Measurements from ENCODE around the gene KRT9. TPM values are rescaled to one million over a fixed set of nuclear protein-coding genes. Genes with fewer than 3 reads are reported as not detected.

The KRT9 gene
- total and polyA plus RNA-seq, 2 of the 13 experiments (the other 11 are each of a cell fraction or from before 2014, with no cell fraction given) = not detected

DNA sequence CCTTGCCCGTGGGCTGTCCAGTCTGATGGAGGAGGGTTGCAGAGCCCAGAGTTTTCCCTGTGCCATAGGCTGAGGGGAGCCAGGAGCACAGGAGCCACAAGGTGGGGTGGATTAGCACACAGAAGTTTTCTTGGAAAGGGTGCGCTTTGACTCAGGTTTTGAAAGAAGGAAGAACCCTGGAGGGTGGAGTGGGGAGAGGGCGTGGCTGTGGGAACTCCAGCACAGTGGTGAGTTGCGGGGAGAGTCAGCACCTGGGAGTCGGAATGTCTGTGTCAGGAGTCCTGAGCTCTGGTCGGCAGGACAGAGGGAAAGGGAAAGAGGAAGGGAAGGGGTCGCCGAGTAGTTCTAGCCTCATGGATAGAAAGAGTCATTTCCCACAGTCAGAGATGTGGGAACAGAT is 23.7 kb upstream of the KRT9 start:
- no peak for FAIRE-seq
- in situ Hi-C loops (cut with HindIII; ENCODE audit: extremely low pct_ligation_motif_present, low pct_unique_long_range_greater_than_20kb) (no loop called here), intact Hi-C loops (cut with micrococcal nuclease; ENCODE audit: unreplicated experiment) (loop anchor here (10.0 kb wide), 1 partner anchor 69 kb away; no protein-coding TSS in a partner anchor)
- Histone ChIP-seq H3K9me3 (ENCODE audit: low read length) (no peaks in the 10 kb centered on the region), H2AFZ (ENCODE audit: low read length) (no peak overlapping the region), H3K4me3 (replicated peaks in 1 of 3; ENCODE audit: insufficient read depth in 1 of 3, low read depth in 2 of 3, low read length in 3 of 3) (no peak overlapping the region), H3K79me2 (ENCODE audit: insufficient read depth, low read length) (no peaks in the 10 kb centered on the region), H3K36me3 (replicated peaks in 1 of 2; ENCODE audit: control insufficient read depth in 1 of 2, insufficient read depth in 2 of 2, low read length in 2 of 2) (no peaks in the 10 kb centered on the region), H3K27me3 (ENCODE audit: control insufficient read depth in 1 of 2, insufficient read depth in 2 of 2, low read length in 2 of 2) (peaks cover 4 to 32% of the 10 kb centered on the region in 2 experiments; a peak in 3 of 5 replicates), H3K4me2 (ENCODE audit: low read depth, low read length) (no peak overlapping the region), H3K27ac (ENCODE audit: extremely low read length, insufficient read depth, low read length) (no peak overlapping the region), H4K20me1 (ENCODE audit: insufficient read depth, low read length) (no peaks in the 10 kb centered on the region), H3K4me1 (ENCODE audit: insufficient read depth, low read length) (no peaks in the 10 kb centered on the region), H3K9ac (ENCODE audit: insufficient read depth, low read depth, low read length) (no peak overlapping the region)
- BruUV-seq (replicated peaks) = no TSS peak
- no peak for DNase-seq (ENCODE audit: low spot score)
- POLR2A ChIA-PET = no interaction called here
- ATAC-seq = no peak
- CTCF ChIA-PET (ENCODE audit: low intra/inter-chr PET ratio, low total read pairs) = no interaction called here
- WGBS (ENCODE audit: low lambda C conversion rate) = 30% methylated on average over 8 of the region's 8 CpGs
- TF ChIP-seq, protein P1, sequence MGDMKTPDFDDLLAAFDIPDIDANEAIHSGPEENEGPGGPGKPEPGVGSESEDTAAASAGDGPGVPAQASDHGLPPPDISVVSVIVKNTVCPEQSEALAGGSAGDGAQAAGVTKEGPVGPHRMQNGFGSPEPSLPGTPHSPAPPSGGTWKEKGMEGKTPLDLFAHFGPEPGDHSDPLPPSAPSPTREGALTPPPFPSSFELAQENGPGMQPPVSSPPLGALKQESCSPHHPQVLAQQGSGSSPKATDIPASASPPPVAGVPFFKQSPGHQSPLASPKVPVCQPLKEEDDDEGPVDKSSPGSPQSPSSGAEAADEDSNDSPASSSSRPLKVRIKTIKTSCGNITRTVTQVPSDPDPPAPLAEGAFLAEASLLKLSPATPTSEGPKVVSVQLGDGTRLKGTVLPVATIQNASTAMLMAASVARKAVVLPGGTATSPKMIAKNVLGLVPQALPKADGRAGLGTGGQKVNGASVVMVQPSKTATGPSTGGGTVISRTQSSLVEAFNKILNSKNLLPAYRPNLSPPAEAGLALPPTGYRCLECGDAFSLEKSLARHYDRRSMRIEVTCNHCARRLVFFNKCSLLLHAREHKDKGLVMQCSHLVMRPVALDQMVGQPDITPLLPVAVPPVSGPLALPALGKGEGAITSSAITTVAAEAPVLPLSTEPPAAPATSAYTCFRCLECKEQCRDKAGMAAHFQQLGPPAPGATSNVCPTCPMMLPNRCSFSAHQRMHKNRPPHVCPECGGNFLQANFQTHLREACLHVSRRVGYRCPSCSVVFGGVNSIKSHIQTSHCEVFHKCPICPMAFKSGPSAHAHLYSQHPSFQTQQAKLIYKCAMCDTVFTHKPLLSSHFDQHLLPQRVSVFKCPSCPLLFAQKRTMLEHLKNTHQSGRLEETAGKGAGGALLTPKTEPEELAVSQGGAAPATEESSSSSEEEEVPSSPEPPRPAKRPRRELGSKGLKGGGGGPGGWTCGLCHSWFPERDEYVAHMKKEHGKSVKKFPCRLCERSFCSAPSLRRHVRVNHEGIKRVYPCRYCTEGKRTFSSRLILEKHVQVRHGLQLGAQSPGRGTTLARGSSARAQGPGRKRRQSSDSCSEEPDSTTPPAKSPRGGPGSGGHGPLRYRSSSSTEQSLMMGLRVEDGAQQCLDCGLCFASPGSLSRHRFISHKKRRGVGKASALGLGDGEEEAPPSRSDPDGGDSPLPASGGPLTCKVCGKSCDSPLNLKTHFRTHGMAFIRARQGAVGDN (CRISPR knock-in tag; IDR thresholded peaks at IDR 0.05) = no peak
- no peak for TF ChIP-seq SIN3A (IDR thresholded peaks at IDR 0.05; ENCODE audit: borderline replicate concordance, low read depth, low read length)
- TF ChIP-seq, protein P2, sequence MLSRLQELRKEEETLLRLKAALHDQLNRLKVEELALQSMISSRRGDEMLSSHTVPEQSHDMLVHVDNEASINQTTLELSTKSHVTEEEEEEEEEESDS (CRISPR knock-in tag; IDR thresholded peaks at IDR 0.05; ENCODE audit: borderline replicate concordance) = no peak
- no peak for TF ChIP-seq SMYD3 (CRISPR knock-in tag; IDR thresholded peaks at IDR 0.05)
- TF ChIP-seq SAP130 (CRISPR knock-in tag; IDR thresholded peaks at IDR 0.05; ENCODE audit: low read depth) = no peak
- TF ChIP-seq SNAI1 (CRISPR knock-in tag; IDR thresholded peaks at IDR 0.05; ENCODE audit: borderline replicate concordance) = no peak
- no peak for TF ChIP-seq GZF1 (CRISPR knock-in tag; IDR thresholded peaks at IDR 0.05)
- TF ChIP-seq, protein P3, sequence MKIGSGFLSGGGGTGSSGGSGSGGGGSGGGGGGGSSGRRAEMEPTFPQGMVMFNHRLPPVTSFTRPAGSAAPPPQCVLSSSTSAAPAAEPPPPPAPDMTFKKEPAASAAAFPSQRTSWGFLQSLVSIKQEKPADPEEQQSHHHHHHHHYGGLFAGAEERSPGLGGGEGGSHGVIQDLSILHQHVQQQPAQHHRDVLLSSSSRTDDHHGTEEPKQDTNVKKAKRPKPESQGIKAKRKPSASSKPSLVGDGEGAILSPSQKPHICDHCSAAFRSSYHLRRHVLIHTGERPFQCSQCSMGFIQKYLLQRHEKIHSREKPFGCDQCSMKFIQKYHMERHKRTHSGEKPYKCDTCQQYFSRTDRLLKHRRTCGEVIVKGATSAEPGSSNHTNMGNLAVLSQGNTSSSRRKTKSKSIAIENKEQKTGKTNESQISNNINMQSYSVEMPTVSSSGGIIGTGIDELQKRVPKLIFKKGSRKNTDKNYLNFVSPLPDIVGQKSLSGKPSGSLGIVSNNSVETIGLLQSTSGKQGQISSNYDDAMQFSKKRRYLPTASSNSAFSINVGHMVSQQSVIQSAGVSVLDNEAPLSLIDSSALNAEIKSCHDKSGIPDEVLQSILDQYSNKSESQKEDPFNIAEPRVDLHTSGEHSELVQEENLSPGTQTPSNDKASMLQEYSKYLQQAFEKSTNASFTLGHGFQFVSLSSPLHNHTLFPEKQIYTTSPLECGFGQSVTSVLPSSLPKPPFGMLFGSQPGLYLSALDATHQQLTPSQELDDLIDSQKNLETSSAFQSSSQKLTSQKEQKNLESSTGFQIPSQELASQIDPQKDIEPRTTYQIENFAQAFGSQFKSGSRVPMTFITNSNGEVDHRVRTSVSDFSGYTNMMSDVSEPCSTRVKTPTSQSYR (CRISPR knock-in tag; IDR thresholded peaks at IDR 0.05; ENCODE audit: borderline replicate concordance) = no peak
- TF ChIP-seq, protein P4, sequence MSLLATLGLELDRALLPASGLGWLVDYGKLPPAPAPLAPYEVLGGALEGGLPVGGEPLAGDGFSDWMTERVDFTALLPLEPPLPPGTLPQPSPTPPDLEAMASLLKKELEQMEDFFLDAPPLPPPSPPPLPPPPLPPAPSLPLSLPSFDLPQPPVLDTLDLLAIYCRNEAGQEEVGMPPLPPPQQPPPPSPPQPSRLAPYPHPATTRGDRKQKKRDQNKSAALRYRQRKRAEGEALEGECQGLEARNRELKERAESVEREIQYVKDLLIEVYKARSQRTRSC (CRISPR knock-in tag; IDR thresholded peaks at IDR 0.05; ENCODE audit: low read depth) = no peak
- no peak for TF ChIP-seq RBAK (CRISPR knock-in tag; IDR thresholded peaks at IDR 0.05)
- TF ChIP-seq, protein P5, sequence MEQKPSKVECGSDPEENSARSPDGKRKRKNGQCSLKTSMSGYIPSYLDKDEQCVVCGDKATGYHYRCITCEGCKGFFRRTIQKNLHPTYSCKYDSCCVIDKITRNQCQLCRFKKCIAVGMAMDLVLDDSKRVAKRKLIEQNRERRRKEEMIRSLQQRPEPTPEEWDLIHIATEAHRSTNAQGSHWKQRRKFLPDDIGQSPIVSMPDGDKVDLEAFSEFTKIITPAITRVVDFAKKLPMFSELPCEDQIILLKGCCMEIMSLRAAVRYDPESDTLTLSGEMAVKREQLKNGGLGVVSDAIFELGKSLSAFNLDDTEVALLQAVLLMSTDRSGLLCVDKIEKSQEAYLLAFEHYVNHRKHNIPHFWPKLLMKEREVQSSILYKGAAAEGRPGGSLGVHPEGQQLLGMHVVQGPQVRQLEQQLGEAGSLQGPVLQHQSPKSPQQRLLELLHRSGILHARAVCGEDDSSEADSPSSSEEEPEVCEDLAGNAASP (CRISPR knock-in tag; IDR thresholded peaks at IDR 0.05; ENCODE audit: borderline replicate concordance) = no peak

Data from HepG2 (cell line).